Spleen (tissue), 7 donors: ENCODE data around the gene DBNL.

Experiments used
- CTCF ChIP-seq, 11 experiments: fragments of 200-600 bp in 7 of 11; fragments of 450-650 bp in 4 of 11; sonication (generic) in 4 of 11; IDR thresholded peaks in 8 of 11; conservative IDR thresholded peaks in 3 of 11; 1 replicate in 7 of 11; 2 replicates in 4 of 11; pipeline versions ENCODE4 v1.4.0 to v1.8.0; 2016 to 2021; ENCODE audit warnings: antibody characterized with exemption in 11 of 11, inconsistent platforms in 4 of 11, mild to moderate bottlenecking in 1 of 11
- POLR2A ChIP-seq, 3 donors: fragments of 450-650 bp; IDR thresholded peaks; one replicate each; pipeline ENCODE4 v1.5.1; 2017; ENCODE audit warnings: antibody characterized with exemption in 3 of 3, mild to moderate bottlenecking in 1 of 3
- POLR2AphosphoS5 ChIP-seq, 3 donors: sonication (generic); formaldehyde crosslinking; IDR thresholded peaks; one replicate each; pipeline ENCODE4 v1.5.1; 2017; ENCODE audit warnings: antibody characterized with exemption in 3 of 3
- donor health status: DM: no; HTN: no; CAD: no; lungs with moderate emphysema.
- donor health status: DM: no; HTN: no; CAD: no.
- donor health status: DM: no; HTN: no; CAD: no.

GRCh38 chr7:44084701-44085100 is 40.2 kb downstream of the DBNL start:
- TF ChIP-seq POLR2A (IDR thresholded peaks at IDR 0.05) (no peak), CTCF (IDR thresholded peaks at IDR 0.05 in 8 of 11, conservative IDR thresholded peaks at IDR 0.05 in 3 of 11) (no peak), POLR2AphosphoS5 (IDR thresholded peaks at IDR 0.05) (no peak)
